OCI-LY7 (cell line): ENCODE measurements around the gene PGC. TPM values are rescaled to one million over a fixed set of nuclear protein-coding genes. Genes with fewer than 3 reads are reported as not detected.
"Not testable (repeated sequence)": the region's sequence is repeated elsewhere in the genome, so short reads cannot be mapped to it uniquely, and the experiment has no call there.

Source experiments
- BruUV-seq: library from RNA; stranded (reverse); fragments of 400-500 nt; replicated peaks from 2 replicates; lab custom pipeline; 2021; lab: Mats Ljungman, UMichigan
- CTCF ChIA-PET: fragments of 300-600 bp; sonication (Branson Sonifier 250); formaldehyde crosslinking; loops from one replicate; lab custom pipeline; 2022; ENCODE audit warnings: antibody characterized with exemption; ENCODE audit not compliant: unreplicated experiment; lab: Charles Lee
- POLR2A ChIA-PET: fragments of 300-600 bp; sonication (Branson Sonifier 250); formaldehyde crosslinking; loops from one replicate; lab custom pipeline; 2022; ENCODE audit warnings: antibody characterized with exemption; lab: Charles Lee
- DNase-seq: peaks from one replicate; pipeline ENCODE4 v3.0.0-alpha.2; 2015; ENCODE audit warnings: low spot score
- H2AFZ ChIP-seq: fragments of 200-600 bp; sonication (generic), shearing (Covaris generic); 2 replicates; pipeline ENCODE4 v1.6.1; 2014; ENCODE audit warnings: mild to moderate bottlenecking, antibody characterized with exemption, low read length, moderate library complexity
- H3K27ac ChIP-seq: fragments of 200-600 bp; sonication (generic); 2 replicates; pipeline ENCODE4 v1.5.1; 2014; ENCODE audit warnings: mixed run types, low read depth, mild to moderate bottlenecking, moderate library complexity, low read length, inconsistent platforms; ENCODE audit not compliant: poor library complexity, severe bottlenecking
- H3K36me3 ChIP-seq: fragments of 200-600 bp; sonication (generic); 2 replicates; pipeline ENCODE4 v1.6.1; 2014; ENCODE audit warnings: mild to moderate bottlenecking, antibody characterized with exemption, low read length, moderate library complexity, mixed read lengths; ENCODE audit not compliant: insufficient read depth
- H3K4me1 ChIP-seq: fragments of 200-600 bp; sonication (generic); 2 replicates; pipeline ENCODE4 v1.5.1; 2014; ENCODE audit warnings: mild to moderate bottlenecking, low read length; ENCODE audit not compliant: insufficient read depth, poor library complexity, severe bottlenecking
- H3K4me2 ChIP-seq: fragments of 200-600 bp; sonication (generic); 2 replicates; pipeline ENCODE4 v1.6.1; 2014; ENCODE audit warnings: mild to moderate bottlenecking, low read length
- H3K4me3 ChIP-seq: fragments of 200-600 bp; sonication (generic); 2 replicates; pipeline ENCODE4 v1.5.1; 2014; ENCODE audit warnings: mild to moderate bottlenecking, low read depth, low read length; ENCODE audit not compliant: poor library complexity, severe bottlenecking
- H3K79me2 ChIP-seq: fragments of 200-600 bp; sonication (generic); 2 replicates; pipeline ENCODE4 v1.6.1; 2016; ENCODE audit warnings: low read depth, mild to moderate bottlenecking, low read length, moderate library complexity, mixed read lengths; ENCODE audit not compliant: insufficient read depth
- H3K9me2 ChIP-seq: fragments of 200-600 bp; sonication (generic); 2 replicates; pipeline ENCODE4 v1.6.1; 2016; ENCODE audit warnings: mild to moderate bottlenecking, low read length, mixed read lengths; ENCODE audit not compliant: insufficient read depth
- H3K9me3 ChIP-seq: fragments of 200-600 bp; sonication (generic); 2 replicates; pipeline ENCODE4 v1.6.1; 2014; ENCODE audit warnings: mild to moderate bottlenecking, mixed run types, low read length, mixed read lengths
- H4K20me1 ChIP-seq: fragments of 200-600 bp; sonication (generic); 2 replicates; pipeline ENCODE4 v1.6.1; 2014; ENCODE audit warnings: mild to moderate bottlenecking, antibody characterized with exemption, low read length, moderate library complexity, mixed read lengths; ENCODE audit not compliant: insufficient read depth
- CTCF ChIP-seq: fragments of 200-600 bp; sonication (generic); conservative IDR thresholded peaks from 2 replicates; pipeline ENCODE4 v1.5.1; 2014; ENCODE audit warnings: mild to moderate bottlenecking, antibody characterized with exemption, low read length, moderate library complexity, mixed read lengths
- EZH2phosphoT487 ChIP-seq: fragments of 200-600 bp; sonication (generic); IDR thresholded peaks from 2 replicates; pipeline ENCODE4 v1.6.1; 2018; ENCODE audit warnings: low read depth, borderline replicate concordance, mild to moderate bottlenecking, mixed run types, antibody characterized with exemption, low read length, moderate library complexity, mixed read lengths
- intact Hi-C: fragments of 100-400 bp; cut with micrococcal nuclease; formaldehyde crosslinking; loops from one replicate; pipeline ENCODE4 v1.10.0; 2022; ENCODE audit not compliant: unreplicated experiment
- total RNA-seq, 2 experiments: library from RNA; depleted of rRNA in 1 of 2; stranded (reverse); fragments of >200 nt in 1 of 2; shearing (Covaris generic) in 1 of 2; gene quantifications; 2 replicates each; pipeline ENCODE4 v1.2.3, GENCODE V29; 2014 to 2022

Gene PGC
- total RNA-seq, 2 experiments from 2014 or later, result not detected

GRCh38 chr6:41767112-41767833, 20.1 kb upstream of the PGC start:
- peaks cover 7% of the 10 kb centered on the region for H3K4me1 ChIP-seq
- H3K36me3 ChIP-seq, result peaks cover 17% of the 10 kb centered on the region; the same call in 1 of the 2 replicates
- no peaks in the 10 kb centered on the region for H3K9me2 ChIP-seq
- ChIA-PET CTCF (no interaction called here), POLR2A (interaction anchor here (0.6 kb wide), 1 partner anchor 30 kb away, joined by 4 read pairs; no protein-coding TSS in a partner anchor)
- H3K79me2 ChIP-seq, result no peaks in the 10 kb centered on the region
- DNase-seq, result peak; percentile 20
- H3K27ac ChIP-seq, result no peak overlapping the region
- TF ChIP-seq CTCF (no peak), EZH2phosphoT487 (no peak)
- H3K4me2 ChIP-seq, result no peak overlapping the region
- H3K9me3 ChIP-seq, result no peaks in the 10 kb centered on the region
- H3K4me3 ChIP-seq, result no peak overlapping the region
- H4K20me1 ChIP-seq, result no peaks in the 10 kb centered on the region
- no peak overlapping the region for H2AFZ ChIP-seq
- intact Hi-C loops, result no loop called here
- BruUV-seq, result no TSS peak

GRCh38 chr6:41766043-41766664, 19.0 kb upstream of the PGC start:
- H4K20me1 ChIP-seq, DNase-seq, H3K36me3 ChIP-seq, H2AFZ ChIP-seq, CTCF ChIA-PET, H3K79me2 ChIP-seq, H3K9me2 ChIP-seq, H3K27ac ChIP-seq, H3K4me1 ChIP-seq, H3K9me3 ChIP-seq, H3K4me3 ChIP-seq, BruUV-seq, H3K4me2 ChIP-seq, intact Hi-C loops: not testable (repeated sequence)
- POLR2A ChIA-PET, result interaction anchor here (0.6 kb wide), 1 partner anchor 31 kb away, joined by 4 read pairs; no protein-coding TSS in a partner anchor

- no peaks in the 10 kb centered on the region for H3K9me2 ChIP-seq
- H3K4me1 ChIP-seq, result peaks cover 18% of the 10 kb centered on the region
- H3K4me2 ChIP-seq, result no peak overlapping the region
- H3K9me3 ChIP-seq, result no peaks in the 10 kb centered on the region
- H2AFZ ChIP-seq, result no peak overlapping the region
- intact Hi-C loops, result no loop called here
- no TSS peak for BruUV-seq
- H3K79me2 ChIP-seq, result no peaks in the 10 kb centered on the region
- H4K20me1 ChIP-seq, result no peaks in the 10 kb centered on the region
- ChIA-PET POLR2A (no interaction called here), CTCF (interaction anchor here (1.0 kb wide), 1 partner anchor 57 kb away, joined by 3 read pairs; no protein-coding TSS in a partner anchor)
- no peak overlapping the region for H3K27ac ChIP-seq
- H3K36me3 ChIP-seq, result no peaks in the 10 kb centered on the region
- H3K4me3 ChIP-seq, result no peak overlapping the region
- no peak for DNase-seq
- no peak for TF ChIP-seq CTCF
- no peak for TF ChIP-seq EZH2phosphoT487
Measured at GRCh38 chr6:41763470-41763869, 16.3 kb upstream of the PGC start.
